Ramos (cell line): ENCODE results near the gene TCF4.

Source experiments
- in situ Hi-C: fragments of 300-500 bp; cut with MboI; formaldehyde crosslinking; loops from one replicate; pipeline ENCODE4 v1.14.3; 2022; ENCODE audit warnings: low sequenced_read_pairs; ENCODE audit not compliant: unreplicated experiment

TCF4 gene

DNA sequence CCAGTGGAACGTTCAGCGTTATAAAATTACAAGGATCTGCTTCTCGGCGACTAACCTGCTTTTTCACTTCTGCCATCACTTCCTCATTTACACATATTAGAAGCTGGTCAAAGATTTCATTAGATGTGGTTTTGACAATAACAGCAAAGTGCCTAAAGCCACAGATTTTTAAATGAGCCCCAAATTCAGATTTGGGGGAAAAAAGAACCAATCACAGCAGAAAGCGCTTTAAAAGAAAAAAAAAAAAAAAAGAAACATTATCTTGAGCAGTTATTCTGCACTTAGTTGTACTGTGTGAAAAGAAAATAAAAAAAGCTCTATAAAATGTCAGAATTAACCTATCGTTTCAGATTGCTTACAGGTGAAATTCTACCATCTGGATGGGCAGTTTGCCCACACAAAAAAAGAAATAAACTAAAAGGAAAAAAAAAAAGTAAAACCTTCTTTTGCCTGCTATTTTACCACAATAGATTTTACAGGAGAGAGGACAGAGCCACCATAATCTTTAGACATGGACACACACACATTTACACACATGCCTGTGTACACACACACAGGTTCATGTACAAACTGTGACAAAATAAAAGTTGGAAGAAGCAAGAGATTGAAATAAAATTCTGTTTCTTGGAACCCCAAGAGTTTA lies 167.2 kb downstream of the TCF4 start:
- in situ Hi-C loops = no loop called here

DNA sequence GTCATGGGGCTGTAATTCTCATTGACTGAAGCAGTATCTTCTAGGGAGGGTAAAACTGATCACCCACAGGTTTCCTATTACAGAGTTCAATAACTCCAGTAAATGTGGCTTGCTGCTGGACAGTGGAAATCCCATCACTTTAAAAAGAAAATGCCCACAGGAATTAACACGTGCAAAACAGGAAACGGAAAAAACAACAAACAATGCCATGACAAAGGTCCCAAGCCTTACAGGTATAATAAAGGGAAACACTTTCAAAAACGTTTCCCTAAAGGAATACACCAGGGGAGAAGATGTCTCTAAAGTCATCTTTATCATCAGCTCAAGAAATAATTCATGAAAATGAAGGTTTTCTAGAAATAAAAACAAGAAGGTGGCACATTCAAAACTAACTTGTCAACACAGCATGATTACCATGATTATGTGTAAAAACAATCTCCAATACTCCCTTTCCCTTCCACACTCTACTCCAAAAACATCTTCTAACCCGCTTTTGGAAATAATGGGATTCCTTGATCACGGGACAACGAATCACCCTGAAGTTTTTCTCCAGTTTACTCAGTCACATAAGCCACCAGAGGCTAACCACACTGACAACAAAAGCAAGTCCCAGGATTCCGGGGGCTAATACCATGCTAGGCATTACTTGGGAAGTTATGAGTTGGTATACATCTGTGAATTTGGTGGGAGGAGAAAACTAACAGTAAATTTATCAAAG lies 167.9 kb downstream of the TCF4 start:
- in situ Hi-C loops = loop anchor here (10.0 kb wide), 1 partner anchor 165 kb away; the partner anchor contains the start of gene TCF4

DNA sequence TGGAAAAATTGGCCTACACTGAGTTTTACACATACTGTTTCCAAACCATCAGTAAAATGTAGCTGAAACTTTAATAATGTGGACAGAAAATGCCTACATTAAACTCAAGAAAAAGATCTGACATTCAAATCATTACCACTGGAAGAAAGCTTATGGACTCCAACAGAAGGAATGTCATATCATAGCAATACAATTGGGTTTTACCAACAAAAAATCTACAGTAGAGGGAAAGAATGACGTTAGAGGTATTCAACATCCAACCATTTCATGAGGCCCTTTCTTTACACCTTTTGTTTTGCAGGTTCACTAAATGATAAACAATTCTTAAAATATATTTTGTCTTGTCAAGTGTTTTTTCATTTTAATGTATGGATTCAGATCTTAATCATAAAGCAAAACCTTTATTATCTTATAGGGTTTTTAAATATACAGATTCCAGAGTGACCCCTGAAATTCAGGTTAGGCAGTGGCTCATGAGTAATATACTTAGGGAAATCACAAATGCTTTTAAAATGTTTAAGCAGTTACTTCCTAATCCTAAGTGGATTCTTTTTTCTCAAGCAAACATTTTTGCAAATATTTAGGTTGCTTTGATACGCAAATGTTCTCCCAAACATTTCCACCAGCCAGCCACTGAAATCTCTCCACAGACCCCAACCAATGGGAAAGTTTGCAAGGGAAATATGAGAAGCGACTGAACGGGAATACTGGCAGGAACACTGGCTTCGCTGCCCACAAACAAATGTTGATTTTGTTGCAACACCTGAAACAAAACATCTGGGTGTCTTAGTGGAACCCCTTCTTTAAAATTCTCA lies 168.7 kb downstream of the TCF4 start:
- in situ Hi-C loops = loop anchor here (10.0 kb wide), 1 partner anchor 165 kb away; the partner anchor contains the start of gene TCF4

DNA sequence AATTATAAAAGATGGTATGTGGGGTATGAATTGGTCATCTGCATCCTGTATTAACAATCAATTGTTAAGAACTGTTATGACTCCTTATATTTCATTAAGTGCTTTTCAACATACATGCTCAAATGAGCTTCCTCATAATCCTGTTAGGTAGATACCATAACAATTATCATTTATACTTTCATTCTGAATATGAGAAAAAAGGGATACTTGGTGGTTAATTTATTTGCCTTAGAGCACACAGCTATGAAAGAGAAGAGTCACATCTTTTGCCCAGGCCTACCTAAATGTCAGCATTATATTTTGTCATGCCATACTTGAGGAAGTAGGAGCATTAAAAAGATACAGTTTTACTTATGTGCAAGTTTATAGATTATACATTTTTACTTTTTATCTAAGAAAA lies 169.6 kb downstream of the TCF4 start:
- in situ Hi-C loops = loop anchor here (10.0 kb wide), 1 partner anchor 166 kb away; the partner anchor contains the start of gene TCF4

DNA sequence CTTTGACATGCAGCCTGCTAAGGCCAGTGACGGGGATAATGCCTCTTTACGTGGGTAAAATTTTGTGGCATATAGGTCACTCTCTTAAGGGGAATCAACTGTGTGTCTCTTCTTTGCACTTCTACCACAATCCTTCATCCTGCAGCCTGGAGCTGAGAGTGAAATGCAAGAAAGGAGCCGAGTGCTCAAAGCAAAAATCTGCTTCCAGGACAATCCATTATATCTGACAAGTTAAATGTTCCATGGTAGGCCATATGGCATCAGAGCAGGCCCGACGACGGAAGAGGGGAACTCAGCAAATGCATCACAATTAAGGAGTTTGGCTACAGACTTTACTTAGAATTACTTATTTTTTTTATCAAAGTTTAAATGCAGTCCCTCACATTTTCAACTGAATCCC lies 171.2 kb downstream of the TCF4 start:
- in situ Hi-C loops = loop anchor here (10.0 kb wide), 1 partner anchor 168 kb away; the partner anchor contains the start of gene TCF4

DNA sequence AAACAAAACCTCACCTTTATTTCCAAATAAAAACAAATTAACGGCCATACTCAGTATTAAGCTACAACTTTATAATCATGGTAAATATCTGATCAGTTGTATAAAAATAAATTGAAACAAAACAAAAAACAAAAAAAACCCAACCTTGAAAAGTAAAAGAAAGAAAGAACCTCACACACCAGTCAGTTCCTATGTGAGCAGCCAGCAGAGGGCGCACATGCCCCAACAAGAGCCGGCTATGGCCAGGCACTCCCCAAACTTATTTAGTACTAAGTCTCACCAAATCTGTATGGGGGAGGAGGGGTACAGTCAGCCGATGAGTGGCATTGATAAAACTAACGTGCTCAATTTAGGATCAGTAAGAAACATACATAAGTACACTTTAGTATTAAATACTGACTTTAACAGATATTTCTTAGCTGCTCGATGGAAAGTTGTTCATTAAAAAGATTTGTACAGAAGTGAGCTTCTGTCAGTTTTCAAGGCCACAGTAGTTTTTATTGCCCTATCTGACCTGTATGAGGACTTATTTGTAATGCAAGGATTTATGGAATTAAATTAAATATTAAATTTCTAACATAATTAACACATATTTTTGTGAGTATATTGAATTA lies 172.6 kb downstream of the TCF4 start:
- in situ Hi-C loops = loop anchor here (10.0 kb wide), 1 partner anchor 169 kb away; the partner anchor contains the start of gene TCF4

DNA sequence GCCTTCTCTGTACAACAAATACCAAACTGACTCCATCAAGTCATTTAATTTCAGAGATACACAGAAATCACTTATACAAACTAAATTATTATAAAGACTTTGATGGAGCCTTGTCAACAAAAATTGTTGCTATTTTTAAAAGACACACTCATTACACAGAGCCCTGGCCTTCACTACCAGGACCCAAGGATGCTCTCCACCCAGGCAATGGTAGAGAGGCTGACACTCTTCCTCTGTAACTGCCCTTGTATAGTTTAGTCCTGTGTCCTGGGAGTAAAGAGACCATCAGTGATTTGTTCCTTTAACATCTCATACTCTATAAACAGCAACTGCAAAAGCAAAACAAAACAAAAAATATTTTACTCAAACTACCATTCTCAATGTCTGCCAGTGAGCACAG lies 173.5 kb downstream of the TCF4 start:
- in situ Hi-C loops = loop anchor here (10.0 kb wide), 1 partner anchor 170 kb away; the partner anchor contains the start of gene TCF4

DNA sequence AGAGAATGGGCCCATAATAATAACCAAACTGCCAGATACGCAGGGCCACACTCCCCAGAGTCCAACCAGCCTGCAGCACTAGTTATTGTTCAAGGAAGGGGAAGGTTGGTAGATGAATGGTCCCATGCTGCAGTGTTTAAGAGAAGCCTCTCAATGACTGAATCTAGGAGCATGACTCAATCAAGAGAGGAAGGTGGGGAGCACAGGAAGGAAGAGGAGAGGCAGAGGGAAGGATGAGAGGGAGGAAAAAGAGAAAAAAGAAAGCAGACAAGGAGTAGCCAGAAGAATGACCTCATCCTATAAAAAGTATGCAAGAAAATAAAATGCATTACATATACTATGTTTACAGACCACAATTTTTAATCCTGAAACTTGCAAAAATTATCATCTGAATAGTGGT lies 174.5 kb downstream of the TCF4 start:
- in situ Hi-C loops = loop anchor here (10.0 kb wide), 1 partner anchor 171 kb away; the partner anchor contains the start of gene TCF4

DNA sequence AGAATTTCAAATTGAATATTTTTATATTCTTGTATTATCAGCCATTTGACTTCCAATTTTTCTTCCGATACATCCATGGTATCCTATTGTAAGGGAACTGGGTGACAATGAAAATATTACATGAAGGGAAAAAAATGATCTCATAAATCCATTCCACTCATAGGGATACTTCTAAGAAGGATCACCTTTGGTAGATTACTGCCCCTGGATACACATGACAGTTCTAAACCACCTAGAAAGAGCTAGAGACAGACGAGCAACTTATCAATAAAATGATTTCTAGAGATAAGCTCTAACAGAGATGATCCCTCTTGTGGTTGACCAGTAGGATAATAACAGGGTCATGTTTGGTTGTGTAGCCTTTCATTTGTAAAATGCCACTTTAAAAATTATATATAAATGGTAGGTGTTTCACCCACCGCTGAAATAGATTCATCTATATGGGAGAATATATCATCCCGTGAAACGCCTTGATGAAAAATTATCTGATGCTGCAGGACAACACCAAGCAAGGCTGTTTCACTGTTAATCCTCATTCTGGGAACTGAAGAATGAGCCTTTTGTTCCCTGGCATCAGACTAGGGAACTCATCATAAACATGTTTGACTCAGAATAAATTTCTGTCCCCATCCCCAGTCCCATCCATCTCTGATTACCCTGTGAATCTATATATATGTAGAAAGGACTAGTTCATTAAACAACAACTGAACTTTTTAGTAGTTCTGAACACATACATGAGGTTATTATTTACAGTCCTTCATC lies 180.0 kb downstream of the TCF4 start:
- in situ Hi-C loops = no loop called here

DNA sequence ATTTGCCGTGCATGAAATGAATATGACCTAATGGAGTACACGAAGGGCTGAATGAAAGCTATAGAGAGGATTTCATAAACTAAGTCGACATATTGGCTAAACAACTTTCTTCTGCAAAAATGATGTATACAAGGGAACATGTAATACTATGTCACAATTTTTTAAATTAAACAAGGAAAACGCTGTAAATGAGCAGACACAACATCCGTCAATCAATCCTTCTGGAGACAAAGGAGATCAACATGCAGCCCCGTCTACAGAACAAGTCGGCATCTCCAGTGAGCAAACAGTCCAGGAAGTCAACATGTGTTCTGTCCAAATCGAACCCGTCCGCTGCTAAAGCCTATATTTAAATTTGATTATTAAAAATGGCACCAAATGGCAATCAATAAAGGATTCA lies 180.8 kb downstream of the TCF4 start:
- in situ Hi-C loops = no loop called here

DNA sequence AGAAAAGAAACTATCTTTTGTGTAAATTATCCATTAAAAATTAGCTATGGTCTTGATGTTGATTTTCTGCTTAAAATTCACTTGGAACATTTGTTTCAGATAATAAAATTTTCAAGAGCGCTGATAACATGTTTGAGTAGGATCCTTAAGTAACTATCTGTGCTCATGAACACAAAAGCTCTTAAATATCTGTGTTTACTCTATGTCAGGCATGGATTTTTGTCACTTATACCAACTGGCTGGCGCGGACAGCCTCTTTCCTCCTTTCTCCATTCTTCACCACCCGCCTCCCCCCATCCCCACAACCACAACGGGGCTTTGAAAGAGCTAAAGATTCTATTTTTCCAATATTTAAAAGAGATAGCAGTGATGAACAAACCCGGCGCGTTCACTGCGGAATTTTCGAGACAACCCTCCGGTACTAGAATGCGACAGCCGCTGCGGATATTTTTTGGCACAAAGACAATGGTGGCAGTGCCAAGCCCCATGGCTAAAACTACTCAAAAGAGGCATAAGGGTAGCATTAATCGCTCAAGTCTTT lies 181.5 kb downstream of the TCF4 start:
- in situ Hi-C loops = no loop called here

DNA sequence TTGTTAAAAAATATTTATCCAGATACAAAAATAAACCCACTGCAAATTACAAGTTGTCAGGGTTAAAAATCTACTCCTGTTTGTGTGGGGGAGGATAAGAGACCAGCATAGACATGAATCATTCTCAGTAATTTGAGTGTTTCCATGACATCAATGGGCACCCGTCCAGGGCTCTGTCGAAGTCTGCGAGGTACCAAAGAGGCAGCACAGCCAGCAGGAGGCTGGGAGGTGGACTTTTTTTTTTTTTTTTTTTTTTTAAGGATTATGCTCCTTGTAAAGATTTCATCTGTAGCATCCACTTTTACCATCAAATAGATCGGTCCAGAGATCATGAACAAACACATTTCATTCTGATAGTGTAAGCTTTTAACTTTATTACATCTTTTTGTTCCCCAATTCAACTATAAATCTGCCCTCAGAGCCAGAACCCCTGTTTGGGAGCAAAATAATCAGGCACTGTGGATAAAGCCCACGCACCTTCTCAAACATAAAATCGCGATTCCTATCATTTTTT lies 182.0 kb downstream of the TCF4 start:
- in situ Hi-C loops = no loop called here

DNA sequence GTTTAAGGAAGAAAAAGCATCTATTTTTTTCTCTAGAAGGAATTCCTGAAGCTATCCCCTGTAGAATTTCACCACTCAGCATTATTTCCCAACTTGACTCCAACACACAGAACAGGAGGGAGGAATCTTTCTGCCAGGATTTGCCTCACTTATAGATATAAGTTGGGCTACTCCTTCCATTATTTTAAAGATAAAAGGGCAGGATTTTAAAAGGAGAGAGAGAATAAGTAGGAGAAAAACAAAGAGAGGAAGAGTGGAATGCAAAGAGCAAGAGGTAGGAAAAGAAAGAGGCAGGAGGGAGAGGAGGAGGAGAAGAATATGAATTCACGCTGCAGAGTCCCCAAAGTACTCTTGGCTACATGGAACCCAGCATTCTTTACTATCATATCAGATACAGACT lies 182.5 kb downstream of the TCF4 start:
- in situ Hi-C loops = no loop called here

DNA sequence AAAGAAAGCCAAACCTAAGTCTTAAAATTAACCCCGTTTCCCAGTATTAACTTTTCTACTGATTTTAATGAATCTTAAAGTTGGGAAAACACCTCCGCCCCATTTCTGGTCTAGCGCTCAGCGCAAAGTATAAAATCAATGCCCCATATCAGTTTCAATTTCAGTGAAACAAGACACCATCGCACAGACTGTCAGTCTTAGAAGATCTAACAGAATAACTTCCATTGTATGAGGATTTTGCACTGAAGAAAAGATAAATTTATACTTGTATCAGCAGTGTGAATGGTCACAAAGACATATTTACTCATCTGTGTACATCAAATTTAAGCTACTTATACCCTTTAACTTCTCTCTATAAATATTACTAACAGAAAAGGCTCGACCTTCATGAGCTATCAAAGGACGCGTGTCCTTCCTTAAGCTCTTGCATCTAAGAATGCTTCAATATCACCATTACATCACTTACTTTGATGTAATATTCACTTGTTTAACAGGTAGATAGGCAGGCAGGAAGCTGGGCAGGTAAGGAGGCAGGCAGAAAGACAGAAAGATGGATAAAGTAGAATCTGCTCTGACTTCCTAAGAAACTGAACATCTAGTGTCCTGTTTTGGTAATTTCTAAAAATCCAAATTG lies 183.0 kb downstream of the TCF4 start:
- in situ Hi-C loops = no loop called here

DNA sequence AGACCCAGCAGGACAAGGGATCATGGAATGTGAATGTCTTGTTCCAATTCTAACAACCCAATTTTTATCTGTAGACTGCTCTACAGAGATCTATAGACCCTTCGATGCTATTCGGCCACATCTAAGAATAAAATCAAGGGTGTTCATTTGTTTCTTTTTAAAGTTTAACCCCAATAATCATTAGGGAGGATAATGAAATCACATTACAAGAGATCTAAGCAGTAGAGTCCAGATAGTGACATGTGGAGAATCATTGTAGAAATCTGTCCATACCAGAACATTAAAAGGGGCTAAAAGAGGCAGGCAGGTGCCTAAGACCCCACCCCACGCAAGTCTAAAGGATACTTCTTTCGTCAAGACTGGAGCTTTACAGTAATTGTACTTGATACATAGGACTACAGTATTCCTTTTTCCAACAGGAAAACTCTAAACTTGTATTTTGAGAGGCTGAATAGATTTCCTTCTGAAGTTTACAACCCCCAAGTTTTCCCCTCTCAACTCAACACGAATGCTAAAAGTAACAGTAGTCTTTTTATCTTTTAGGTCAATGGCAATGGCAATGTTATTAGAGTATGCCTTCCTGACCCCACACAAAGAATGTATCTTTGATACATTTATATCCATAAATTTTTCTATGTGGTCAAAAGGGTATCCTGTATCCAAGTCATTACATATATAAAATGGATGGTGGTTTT lies 183.7 kb downstream of the TCF4 start:
- in situ Hi-C loops = no loop called here

DNA sequence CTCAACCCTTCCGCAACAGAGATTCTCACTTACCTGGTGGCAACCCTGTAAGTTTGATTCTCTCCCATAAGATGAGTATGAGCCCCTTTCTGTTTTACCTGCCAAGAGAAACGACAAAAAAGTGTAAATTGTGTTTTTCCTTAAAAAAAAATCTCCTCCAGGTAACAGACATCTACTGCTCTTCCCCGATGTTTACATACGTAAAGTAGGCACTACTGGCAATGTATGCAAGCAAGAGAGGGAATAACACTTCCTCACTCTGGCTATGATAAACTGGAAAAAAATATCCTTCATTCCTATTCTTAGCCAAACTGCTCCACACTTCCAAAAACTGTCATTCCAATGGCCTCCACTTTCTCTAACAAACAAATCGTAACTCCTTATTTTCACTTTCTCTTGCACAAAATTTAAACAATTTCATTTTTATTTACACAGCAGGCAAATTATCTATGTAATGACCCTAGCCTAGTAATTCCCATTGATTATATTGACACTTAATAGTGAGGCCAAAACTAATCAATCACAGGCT lies 184.5 kb downstream of the TCF4 start:
- in situ Hi-C loops = no loop called here

DNA sequence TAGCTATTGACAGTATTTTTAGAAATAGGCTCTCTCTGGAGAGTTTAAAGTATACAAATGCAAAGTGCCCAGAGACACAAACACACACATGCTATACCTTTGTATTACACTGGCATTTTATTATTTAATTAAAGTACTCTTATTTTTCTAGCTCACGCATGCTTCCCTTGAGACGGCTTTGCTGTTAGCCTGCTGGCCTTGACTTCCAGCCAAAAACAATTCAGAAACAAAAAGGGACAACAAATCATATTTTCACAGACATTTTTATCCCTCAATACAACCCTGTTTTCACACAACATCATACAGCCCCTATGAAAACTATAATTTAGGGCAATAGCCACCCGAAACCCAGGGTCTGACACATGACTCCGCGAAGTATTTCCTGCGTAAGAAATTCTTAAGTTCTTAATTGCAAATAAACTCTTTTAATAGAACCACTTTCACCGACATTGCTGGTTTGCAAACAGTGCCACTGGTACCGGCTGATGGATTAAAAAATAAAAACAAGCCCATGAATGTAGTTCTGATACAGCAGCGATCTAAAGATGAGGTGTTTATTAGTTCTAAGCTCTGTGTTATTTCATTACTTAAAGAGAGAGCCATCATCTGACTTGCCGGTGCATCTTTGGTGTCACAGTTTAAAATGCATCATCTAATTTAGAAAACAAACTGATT lies 185.1 kb downstream of the TCF4 start:
- in situ Hi-C loops = no loop called here
